ENCODE measurements around the gene SLC66A2.
"Not testable (repeated sequence)": the region's sequence is repeated elsewhere in the genome, so short reads cannot be mapped to it uniquely, and the experiment has no call there.

Gene SLC66A2

DNA sequence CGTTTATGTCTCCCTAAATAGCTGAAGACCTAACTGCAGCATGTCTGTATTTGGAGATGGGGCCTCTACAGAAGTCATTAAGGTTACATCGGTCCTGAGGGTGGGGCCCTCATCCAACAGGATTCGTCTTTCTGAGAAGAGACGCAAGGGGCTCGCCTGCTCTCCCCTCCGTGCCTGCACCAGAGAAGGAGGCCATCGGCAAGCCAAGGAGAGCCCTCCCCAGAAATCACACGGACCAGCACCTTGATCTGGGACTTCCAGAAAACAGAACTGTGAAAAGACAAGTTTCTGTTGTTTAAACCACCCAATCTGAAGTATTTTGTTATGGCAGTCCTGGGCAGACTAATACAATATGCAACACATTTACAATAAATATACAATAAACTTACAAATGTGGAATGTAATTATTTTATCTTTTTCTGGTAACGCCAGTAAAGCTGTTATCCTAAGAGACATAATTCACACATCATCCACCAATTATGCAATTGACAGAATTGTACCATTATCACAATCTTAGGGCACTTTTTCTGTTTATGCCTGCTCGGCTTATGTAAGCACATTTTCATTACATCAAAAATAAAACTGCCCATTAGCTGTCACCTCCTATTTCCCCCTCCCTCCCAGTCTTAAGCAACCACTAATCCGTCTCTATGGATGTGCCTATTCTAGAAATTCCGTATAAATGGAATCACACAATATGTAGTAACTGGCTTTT lies 19.1 kb upstream of the SLC66A2 start:
- DNase-seq = no peak

DNA sequence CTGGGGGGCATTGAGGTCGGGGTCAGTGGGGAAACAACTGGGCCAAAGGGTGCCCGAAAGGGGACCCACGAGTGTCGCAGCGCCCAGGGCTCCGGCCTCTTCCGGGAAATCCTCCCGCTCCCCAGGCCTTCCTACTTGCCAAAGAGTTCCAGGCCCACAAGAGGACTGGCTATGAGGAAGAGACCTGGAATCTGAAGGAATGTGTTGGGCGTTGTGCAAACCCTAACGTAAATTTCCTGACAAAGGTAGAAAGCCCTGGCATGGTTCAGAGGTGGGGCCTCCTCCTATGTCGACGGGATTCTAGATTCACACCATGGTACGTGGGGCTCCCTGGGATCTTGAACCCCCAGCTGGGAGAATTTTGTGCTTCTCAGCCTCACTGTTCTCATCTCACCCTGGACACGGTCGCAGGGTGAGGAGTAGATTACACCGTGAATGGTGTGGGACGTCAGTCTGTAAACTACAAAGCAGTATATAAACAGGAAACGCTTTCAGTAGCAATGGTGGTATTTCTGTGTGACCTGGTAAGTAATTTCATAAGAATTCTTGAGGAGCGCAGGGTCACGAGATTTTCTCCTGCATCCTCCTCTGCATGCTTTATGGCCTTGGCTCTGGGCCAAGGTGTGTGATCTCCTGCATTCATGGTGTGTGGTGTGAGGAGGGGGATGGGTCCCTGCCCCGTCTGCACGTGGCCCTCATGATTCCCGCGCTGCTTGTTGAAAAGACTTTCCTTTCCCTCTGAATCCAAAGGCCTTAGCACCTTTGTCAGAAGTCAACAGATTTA lies 13.9 kb upstream of the SLC66A2 start:
- peak; percentile 9 to 23 for DNase-seq

DNA sequence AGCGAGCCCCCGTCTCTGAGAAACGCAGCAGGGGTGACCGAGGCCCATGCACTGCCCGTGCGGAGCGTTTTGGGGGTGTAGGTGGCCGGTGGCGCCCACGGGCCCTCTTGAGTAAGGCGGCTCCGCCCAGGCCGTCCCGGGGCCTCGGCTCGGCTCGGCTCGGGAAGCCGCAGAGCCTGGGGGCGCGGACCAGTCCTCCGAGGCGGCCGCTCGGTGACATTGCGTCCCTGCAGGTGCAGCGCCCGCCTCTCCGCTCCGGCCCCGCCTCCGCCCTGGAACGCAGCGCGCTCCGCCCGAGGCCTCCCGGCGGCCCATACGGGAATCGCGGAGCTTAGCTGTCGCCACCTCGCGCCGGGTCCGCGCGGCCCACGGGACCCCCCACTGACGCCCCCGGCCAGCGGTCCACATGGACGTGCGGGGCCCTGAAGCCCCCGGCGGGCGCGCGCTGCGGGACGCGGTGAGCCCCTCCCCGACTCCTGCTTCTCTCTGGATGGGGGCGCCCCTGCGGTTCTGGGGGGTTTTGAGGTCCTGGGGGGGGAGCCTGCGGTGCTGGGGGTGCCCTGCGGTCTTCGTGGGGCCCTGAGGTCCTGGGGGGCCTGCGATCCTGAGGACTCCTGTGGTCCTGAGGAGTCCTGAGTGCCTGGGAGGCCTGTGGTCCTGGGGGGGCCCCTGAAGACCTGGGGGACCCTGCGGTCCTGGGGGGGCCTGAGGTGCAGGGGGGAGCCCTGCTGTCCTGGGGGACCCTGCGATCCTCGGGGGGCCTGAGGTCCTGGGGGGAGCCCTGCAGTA lies 13.1 kb upstream of the SLC66A2 start, which contains the start of gene HSBP1L1:
Gene HSBP1L1 (plus strand): TSS at position 314 of the 789 bp plus-strand sequence. CDS start 93 bp downstream, at position 407.
- DNase-seq = peak; percentile 60 to 72

DNA sequence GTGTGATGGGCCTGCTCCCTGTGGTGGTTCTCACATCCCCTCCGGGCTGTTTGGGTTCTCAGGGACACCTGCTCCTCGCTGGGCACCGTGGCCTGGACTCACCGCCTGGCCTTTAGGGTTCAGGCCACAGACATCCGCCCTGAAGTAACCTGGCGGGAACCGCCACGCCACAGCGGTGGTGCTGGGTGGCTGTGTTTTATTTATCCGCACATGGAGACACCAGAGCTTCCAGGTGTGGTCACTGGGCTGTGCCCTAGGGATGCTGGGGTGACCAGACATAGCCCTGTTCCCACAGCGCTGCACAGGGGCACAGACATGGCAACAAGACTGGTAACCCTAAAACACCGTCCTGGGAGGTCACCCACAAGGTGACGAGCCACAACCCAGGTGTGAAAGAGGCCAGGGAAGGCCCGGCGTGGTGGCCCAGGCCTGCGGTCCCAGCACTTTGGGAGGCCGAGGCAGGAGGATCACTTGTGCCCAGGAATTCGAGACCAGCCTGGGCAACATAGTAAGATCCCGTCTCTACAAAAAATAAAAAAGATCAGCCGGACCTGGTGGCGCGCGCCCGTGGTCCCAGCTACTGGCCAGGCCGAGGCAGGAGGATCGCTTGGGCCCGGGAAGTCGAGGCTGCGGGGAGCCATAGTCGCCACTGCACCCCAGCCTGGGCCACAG lies 12.3 kb upstream of the SLC66A2 start:
- DNase-seq = no peak

DNA sequence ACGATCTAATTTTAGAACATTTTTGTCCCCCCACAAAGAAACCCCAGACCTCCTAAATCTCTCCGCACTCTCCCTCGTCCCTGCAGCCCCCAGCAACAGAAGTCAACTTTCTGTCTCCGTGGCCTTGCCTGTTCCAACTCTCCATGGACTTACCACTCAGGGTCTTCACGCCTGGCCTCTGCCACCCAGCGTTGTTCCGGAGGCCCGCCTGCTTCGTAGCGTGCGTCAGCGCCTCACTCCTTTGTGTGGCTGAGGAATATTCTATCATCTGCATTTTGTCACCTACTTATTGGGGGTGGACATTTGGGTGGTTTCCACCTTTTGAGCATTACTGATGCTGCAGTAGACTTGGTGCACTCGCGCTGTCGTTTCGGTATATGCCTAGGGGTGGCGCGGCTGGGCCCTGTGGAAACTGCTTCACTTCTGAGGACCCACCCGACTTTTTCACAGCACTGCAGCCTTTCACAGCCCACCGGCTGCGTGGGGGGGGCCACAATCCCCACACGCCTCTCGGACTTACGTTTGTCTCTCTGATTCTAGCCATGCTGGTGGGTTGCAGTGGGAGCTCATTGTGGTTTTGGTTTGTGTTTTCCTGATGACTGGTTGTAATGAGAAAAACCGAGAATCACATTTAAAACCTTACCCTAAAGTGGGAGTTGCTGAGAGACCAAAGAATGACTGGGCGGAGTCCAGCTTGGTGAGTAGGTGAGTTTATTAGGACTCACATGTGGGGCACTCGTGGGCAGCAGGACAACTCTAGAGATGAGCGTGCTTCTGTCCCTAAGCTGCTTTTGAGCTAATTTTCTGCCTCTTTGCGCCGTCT lies 11.6 kb upstream of the SLC66A2 start:
- no peak for DNase-seq

DNA sequence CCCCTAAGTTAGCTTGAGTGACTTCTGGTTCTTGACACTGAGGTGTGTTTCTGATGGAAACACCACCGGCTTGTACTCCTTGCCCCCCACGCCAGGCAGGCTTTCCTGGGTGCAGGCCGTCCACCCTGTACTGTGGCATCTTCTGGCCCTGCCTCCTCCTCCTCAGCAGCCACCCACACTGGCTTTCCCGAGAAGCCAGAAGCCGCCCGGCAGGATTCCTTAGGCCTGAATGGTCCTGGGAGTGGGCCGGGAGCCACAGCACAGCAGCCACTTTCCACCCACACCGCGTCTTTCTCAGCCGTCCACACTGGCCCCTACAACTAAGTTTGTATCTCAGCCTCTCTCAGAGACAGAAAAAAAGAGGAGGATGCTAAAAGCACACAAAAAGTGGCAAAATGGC lies 10.9 kb upstream of the SLC66A2 start:
- no peak for DNase-seq

DNA sequence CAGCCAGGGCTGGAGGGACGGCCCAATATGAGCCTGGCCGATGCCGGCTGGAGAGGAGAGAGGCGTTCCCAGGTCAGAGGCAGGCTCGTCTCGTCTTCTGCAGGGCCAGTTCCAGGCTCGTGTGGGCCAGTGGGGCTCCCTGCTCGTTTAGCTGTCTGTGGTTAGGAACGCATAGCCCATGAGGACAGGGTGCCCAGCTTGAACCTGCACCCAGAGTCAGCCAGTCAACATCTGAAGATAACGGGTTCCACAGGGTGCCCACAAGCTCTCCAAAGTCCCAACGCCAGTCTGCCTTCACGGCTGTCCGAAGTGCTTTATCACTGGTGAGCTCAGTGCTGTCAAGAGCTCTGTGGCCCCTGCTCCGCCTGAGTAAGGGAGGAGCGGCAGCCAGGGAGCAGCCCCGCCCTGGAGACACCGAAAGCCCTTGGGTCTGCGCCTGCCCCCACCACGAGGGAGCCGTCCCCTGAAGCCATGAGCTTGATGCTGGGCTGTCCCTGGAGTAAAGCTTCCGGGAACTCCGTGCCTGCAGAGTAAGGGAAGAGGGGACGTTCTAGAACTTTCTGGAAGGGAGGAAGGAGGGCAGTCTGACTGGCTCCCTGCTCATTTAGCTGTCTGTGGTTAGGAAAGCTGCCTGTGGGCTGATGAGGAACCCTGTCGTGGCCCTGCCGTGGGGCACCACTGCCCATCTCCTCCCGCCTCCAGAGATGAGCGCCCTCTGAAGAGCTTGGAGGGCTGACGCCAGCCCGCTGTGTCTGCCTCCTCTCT lies 10.3 kb upstream of the SLC66A2 start:
- DNase-seq = no peak

DNA sequence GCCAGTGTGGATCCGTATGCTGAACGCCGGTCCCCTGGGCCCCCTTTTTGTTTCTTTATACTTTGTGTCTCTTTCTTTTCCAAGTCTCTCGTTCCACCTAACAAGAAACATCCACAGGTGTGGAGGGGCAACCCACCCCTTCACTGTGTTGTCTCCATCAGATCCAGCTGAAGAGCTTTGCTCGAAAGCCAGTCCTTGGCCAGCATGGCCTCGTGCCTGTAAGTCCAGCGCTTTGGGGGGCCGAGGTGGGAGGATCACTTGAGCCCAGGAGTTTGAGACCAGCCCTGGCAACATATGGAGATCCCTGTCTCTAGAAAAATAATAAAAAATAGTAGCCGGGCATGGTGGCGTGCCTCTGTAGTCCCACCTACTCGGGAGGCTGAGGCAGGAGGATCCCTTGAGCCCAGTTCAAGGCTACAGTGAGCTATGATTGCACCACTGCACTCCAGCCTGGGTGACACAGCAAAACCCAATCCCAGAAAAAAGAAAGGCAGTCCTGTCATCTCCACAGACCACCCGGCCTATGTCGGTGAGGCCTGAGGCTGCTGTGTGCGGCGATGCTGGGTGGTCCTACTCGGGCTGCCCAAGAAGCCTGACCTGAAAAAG lies 9.6 kb upstream of the SLC66A2 start:
- DNase-seq = no peak

DNA sequence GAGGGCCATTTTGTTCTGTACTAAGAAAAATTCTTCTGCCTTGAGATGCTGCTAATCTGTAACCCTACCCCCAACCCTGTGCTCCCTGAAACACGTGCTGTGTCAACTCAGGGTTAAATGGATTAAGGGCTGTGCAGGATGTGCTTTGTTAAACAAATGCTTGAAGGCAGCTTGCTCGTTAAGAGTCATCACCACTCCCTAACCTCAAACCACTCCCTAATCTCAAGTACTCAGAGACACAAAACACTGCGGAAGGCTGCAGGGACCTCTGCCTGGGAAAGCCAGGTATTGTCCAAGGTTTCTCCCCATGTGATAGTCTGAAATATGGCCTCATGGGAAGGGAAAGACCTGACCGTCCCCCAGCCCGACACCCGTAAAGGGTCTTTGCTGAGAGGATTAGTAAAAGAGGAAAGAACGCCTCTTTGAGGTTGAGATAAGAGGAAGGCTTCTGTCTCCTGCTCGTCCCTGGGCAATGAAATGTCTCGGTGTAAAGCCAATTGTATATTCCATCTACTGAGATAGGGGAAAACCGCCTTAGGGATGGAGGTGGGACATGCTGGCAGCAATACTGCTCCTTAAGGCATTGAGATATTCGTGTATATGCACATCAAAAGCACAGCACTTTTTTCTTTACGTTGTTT lies 8.8 kb upstream of the SLC66A2 start:
- DNase-seq = not testable (repeated sequence)

DNA sequence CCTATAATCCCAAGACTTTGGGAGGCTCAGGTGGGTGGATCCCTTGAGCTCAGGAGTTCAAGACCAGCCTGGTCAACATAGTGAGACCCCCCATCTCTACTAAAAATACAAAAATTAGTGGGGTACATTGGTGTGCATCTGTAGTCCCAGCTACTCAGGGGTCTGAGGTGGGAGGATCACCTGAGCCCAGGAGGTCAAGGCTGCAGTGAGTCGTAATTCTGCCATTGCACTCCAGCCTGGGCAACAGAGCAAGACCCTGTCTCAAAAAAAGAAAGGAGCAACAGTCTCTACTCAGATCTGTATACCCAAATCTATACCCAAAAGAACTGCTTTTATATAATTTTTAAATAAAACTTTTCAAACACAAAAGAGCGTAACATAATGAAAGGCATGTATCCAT lies 7.5 kb upstream of the SLC66A2 start:
- no peak for DNase-seq

DNA sequence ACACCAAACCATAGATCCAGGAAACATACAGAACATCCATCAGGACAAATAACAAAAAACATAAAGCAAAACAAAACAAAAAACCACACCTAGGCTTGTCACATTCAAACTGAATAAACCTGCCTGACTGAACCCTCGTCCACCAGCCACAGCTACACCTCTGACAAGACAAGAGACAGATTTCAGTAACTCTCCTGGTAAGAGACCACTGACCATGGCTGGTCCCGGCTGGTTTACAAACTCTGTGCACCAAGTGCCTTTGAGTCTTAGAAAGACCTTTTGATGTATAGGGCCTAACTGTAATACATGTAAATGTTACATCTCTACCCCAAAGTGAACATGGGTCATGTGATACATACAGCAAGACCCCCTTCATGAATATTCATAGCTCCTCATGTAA lies 4.8 kb upstream of the SLC66A2 start:
- DNase-seq = no peak

DNA sequence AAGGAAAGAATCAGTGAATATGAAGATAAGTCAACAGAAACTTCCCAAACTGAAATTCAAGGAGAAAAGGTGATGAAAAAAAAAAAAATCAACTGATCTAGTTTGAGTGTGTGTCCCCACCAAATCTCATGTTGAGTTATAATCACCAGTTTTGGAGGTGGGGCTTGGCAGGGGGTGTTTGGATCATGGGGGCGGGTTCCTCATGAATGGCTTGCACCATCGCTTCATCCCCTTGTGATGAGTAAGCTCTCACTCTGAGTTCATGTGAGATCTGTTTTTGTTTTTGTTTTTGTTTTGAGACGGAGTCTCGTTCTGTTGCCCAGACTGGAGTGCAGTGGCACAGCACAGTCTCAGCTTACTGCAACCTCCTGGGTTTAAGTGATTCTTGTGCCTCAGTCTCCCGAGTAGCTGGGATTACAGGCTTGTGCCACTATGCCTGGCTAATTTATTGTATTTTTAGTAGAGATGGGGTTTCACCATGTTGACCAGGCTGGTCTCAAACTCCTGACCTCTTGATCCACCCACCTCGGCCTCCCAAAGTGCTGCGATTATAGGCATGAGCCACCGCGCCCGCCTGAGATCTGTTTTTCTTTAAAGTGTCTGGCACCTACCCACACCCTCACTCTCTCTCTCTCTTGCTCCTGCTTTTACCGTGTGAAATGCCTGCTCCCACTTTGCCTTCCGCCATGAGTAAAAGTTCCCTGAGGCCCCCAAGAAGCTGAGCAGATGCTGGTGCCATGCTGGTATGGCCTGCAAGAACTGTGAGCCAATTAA lies 4.0 kb upstream of the SLC66A2 start:
- DNase-seq = no peak

DNA sequence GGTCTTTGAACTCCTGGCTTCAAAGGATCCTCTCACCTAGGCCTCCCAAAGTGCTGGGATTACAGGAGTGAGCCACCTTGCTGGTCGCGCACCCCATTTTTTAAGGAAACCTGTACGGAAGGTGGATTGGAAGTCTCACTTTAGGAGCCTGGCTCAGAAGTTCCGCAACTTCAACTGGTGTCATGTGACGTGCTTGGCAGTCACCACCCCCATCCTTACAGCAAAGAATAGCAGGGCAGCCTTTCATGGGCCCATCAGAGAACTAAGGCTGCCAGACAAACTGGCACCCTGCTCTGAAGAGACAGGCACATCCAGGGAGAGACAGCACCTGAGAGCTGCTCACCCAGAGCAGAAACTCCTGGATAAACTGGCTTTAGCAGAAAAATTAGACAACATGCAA lies 3.3 kb upstream of the SLC66A2 start:
- no peak for DNase-seq

DNA sequence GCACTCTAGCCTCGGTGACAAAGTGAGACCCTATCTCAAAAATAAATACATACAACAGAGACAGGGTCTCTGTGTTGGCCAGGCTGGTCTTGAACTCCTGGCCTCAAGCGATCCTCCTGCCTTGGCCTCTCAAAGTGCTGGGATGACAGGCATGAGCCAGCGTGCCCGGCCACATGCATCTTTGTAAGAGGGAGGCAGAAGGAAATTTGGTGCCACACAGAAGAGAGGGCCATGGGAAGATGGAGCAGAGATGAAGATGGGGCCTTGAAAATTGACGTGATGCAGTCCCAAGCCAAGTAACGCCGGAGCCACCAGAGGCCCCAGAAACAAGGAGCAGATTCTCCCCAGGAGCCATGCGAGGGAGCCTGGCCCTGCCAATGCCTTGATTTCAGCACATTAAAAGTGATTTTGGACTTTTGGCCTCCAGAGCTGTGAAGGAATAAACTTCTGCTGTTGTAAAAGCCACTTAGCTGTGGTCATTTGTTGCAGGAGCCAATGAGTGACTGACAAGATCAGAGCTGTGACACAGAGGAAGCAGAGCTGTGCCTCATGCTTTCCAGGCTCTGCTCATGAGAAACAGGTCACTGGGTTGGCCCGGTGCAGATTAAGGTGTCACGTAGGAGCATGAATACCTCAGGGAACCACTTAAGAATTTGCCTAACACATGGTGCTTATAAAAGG lies 2.7 kb upstream of the SLC66A2 start:
- no peak for DNase-seq

DNA sequence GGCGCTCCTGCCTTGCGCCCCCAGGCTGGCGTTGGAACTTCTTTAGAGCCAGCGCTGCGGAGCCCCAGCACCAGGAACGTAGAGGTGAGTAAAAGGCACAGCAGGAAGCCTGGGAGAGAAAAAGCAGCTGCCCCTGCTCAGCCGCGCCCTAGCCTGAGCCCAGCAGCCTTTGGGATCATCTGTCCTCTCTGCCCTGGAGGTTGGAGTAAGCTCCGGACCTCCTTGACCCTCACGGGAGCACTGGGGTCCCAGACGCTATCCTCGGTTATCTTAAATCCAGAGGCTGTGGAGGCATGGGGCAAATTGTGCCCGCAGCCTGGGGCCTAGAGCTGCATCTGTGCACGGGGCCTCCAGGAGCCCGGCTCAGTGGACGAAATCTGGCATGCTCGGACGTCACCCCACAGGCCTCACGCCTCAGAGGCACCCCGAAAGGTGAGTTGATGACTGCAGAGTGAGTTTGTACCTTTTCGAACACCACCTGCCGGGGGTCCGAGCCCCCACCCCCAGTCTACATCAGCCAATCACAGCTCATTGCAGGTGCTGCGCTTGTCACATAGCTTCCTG lies 1.6 kb upstream of the SLC66A2 start:
- no peak for DNase-seq

DNA sequence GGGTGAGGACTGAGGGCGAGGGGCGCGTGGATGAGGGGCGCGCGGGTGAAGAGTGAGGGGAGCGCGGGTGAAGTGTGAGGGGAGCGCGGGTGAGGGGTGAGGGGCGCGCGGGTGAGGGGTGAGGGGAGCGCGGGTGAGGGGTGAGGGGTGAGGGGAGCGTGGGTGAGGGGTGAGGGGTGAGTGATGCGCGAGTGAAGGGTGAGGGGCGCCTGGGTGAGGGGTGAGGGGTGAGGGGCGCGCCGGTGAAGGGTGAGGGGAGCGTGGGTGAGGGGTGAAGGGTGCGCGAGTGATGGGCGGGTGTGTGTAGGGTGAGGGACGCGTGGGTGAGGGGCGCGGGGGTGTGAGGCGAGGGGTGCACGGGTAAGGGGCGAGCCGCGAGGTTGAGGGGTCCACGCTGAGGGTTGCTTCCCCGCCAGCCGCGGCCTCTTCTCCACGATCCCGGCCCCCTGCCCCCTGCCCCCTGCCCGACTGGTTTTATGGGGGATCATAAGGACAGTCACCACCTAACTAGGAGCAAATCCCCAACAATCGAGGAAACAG lies 1.1 kb upstream of the SLC66A2 start:
- no peak for DNase-seq

DNA sequence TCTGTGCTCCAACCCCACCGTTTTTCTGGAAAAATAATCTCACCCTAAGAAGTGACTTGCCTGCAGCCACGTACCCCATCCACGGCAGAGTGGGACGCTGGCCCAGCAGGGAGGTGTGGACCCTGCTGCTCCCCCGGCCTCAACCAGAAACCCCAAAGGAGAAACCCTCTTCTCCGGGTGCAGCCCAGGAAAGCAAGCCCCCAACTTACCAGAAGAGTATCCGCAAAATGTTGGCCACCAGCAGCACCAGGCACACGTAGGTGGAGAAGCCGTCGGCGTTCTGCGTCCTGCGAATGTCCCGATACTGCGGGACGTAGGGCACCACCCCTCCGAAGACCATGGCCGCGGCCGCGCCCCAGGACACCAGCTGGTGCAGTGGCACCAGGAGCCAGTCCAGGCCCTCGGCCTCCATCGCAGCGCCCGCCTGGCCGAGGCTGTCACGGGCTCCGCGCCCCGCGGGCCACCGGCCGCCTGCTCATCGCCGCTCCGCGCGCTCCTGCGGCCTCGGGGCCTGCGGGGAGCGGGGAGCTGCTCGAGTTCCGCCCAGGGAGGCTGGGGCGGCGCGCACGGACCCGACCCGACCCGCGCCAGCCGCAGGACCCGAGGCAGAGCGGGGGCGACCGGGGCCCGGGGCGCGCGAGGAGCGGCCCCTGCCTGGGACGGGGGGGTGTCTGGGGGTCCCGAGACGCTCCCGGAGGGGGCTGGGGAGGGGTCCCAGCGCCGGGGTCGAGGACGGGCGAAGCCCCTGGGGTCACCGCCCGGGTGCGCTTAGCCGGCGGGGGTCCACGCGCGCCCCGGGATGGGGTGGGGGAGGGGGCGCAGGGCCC lies 725 bp downstream of the SLC66A2 start:
- no peak for DNase-seq
